Measurements from ENCODE around the gene IRAK2.
A peak's percentile ranks its signal among the peaks of the same experiment; 100 is the strongest.

IRAK2 gene

DNA sequence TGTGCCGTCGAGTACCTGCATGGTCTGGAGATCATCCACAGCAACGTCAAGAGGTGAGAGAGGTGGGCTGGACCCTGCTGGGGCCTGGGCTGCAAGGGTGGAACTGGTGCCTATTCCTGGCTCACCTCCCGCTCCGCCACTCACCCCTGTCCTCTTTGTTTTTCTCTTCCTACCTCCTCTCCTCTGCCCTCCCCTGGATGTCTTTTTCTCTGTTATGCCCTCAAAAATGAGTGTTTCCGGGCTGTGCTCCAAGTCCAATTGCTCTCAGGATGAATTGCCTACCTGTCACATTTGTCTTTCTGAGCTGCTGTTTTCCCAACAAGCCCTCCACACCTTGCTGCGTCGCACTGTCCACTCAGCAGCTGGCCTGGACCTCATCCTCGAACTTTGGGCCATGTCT lies 55.0 kb downstream of the IRAK2 start:
- Histone ChIP-seq H3K27me3 (replicated peaks) (no peaks in the 10 kb centered on the region), H3K4me3 (ENCODE audit: low read depth, low read length) (no peak overlapping the region), H3K27ac (no peak overlapping the region), H3K36me3 (replicated peaks) (peaks cover 11% of the 10 kb centered on the region)
- in situ Hi-C loops (cut with HindIII; ENCODE audit: low pct_ligation_motif_present, low sequenced_read_pairs): no loop called here
- TF ChIP-seq, protein P1, sequence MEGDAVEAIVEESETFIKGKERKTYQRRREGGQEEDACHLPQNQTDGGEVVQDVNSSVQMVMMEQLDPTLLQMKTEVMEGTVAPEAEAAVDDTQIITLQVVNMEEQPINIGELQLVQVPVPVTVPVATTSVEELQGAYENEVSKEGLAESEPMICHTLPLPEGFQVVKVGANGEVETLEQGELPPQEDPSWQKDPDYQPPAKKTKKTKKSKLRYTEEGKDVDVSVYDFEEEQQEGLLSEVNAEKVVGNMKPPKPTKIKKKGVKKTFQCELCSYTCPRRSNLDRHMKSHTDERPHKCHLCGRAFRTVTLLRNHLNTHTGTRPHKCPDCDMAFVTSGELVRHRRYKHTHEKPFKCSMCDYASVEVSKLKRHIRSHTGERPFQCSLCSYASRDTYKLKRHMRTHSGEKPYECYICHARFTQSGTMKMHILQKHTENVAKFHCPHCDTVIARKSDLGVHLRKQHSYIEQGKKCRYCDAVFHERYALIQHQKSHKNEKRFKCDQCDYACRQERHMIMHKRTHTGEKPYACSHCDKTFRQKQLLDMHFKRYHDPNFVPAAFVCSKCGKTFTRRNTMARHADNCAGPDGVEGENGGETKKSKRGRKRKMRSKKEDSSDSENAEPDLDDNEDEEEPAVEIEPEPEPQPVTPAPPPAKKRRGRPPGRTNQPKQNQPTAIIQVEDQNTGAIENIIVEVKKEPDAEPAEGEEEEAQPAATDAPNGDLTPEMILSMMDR (IDR thresholded peaks at IDR 0.05; ENCODE audit: low read depth, low read length, missing control alignments): no peak
- DNase-seq: no peak

DNA sequence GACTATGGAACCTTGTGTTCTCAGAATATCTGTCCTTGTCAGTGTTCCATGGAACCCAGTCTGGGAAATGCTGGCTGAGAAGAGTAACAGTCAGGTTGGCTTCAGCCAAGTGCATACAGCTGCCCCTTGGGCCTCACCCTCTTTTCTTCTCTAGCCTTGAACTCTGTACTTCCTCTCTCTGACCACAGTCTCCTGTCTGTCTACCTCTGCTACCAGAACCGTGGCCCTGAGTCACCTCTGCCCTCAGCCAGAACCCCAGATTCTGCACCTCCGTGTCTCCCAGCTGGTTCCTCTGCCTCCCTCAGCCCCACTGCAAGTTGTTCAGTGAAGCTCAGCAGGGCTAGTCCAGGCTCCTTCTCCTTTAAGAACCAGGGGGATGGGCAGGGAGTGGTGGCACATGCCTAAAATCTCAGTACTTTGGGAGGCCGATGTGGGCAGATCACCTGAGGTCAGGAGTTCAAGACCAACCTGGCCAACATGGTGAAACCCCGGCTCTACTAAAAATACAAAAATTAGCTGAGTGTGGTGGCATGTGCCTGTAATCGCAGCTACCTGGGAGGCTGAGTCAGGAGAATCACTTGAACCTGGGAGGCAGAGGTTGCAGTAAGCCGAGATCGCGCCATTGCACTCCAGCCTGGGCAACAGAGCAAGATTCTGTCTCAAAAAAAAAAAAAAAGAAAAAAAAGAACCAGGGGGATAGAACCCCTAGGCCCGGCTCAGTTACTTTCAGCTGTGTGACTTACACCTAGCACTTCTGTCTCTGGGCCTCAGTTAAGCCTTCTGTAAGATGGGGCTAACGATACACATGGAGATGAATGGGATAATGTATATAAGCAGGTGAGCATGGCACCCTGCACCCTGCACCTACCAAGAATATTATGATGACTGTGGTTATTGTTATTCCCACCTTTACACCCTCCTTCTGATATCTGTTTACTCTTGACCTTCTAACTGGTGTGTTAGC lies 59.2 kb downstream of the IRAK2 start:
- no peak for DNase-seq
- Histone ChIP-seq H3K27me3 (replicated peaks) (no peaks in the 10 kb centered on the region), H3K4me3 (ENCODE audit: low read depth, low read length) (no peak overlapping the region), H3K36me3 (replicated peaks) (no peaks in the 10 kb centered on the region), H3K27ac (no peak overlapping the region)
- in situ Hi-C loops (cut with HindIII; ENCODE audit: low pct_ligation_motif_present, low sequenced_read_pairs): no loop called here
- TF ChIP-seq, protein P1 (IDR thresholded peaks at IDR 0.05; ENCODE audit: low read depth, low read length, missing control alignments): no peak

DNA sequence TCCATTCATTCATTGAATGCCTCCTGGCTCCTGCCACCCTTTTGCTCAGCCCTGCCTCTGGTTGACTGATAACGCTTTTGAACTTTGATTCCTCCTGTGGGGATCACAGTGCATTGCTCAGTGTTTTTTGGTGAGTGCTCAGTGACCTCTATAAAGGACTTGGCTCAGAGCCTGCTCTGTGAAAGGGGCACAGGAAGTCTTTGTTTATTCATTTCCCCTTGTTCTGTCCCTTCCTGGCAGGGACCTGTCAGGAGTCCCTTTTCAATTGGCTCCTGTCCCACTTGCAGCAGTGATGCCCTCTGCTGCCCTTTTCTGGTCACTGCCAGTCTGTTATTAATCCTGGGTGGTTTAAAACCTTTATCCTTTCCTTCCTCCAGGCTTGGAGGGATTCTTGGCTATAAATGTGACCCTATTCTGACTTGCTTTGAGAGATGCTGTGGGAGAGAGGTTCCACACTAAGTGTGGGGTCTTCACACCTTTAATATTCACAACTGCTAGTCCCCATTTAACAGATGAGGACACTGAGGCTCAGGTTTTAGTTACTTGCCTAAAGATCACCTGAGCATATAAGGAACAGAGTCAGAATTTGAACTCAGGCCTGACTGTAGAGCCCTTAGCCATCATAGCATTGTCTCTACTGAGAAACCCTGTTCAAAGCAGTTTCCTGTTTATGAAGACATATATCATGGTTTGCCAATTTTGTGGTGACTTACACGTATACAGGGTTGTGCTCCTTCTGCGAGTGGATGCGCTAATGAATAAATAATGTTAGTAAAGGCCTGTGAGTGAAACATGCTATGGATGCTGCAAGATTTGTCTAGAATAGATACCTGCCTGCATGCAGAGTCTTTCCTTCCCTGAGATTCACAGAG lies 60.3 kb downstream of the IRAK2 start:
- Histone ChIP-seq H3K27me3 (replicated peaks) (no peaks in the 10 kb centered on the region), H3K27ac (no peak overlapping the region), H3K36me3 (replicated peaks) (no peaks in the 10 kb centered on the region), H3K4me3 (ENCODE audit: low read depth, low read length) (no peak overlapping the region)
- in situ Hi-C loops (cut with HindIII; ENCODE audit: low pct_ligation_motif_present, low sequenced_read_pairs): no loop called here
- DNase-seq: peak; percentile 59
- TF ChIP-seq, protein P1 (IDR thresholded peaks at IDR 0.05; ENCODE audit: low read depth, low read length, missing control alignments): peak; percentile 83

DNA sequence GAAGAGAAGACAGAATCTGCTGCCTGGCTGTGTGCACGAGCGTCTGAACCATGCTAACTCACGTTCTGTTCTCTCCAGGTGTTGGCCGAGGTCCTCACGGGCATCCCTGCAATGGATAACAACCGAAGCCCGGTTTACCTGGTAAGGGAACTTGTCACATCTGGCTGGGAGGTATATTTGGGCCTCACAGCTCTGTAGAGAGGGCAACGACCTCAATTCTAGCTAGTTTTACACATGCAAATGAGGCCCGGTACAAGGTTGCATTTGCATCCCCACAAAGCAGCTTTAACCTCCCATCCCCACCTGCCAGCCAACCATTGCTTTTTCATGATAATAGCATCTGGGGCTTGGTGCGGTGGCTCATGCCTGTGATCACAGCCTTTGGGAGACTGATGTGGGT lies 61.6 kb downstream of the IRAK2 start:
- Histone ChIP-seq H3K36me3 (replicated peaks) (no peaks in the 10 kb centered on the region), H3K27ac (no peak overlapping the region), H3K27me3 (replicated peaks) (no peaks in the 10 kb centered on the region), H3K4me3 (ENCODE audit: low read depth, low read length) (no peak overlapping the region)
- in situ Hi-C loops (cut with HindIII; ENCODE audit: low pct_ligation_motif_present, low sequenced_read_pairs): no loop called here
- DNase-seq: no peak
- TF ChIP-seq, protein P1 (IDR thresholded peaks at IDR 0.05; ENCODE audit: low read depth, low read length, missing control alignments): no peak

DNA sequence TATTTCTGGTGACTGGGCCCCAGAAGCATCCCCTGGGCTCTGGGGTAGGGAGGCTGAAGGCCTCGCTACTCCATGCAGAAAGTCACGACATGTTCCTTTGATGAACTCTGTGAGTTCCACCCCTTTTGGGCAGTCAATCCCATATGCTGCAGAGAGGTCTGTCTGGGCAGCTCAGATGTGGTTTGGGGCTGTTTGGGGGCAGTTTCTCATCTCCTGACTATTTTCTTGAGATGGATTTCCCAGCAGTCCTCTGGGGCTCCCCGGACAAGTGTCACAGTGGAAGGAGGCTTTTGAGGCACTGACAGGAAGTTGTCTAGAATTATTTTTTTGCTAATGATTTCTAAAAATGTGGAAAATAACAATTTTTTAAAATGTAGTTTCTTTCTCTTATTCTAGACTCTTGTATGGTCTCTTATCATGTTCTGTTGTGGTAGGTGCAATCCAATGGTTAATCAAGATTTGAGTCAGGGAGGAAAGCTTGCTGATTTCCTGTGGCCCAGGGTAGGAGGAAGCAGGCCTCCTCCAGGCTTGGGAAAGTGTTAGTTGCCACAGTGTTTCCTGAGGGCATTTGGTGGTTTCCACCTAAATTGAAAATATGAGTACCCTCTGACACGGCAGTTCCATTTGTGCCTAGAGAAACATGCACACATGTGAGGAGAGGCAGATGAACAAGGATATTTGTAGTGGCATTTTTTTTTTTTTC lies 63.7 kb downstream of the IRAK2 start:
- TF ChIP-seq, protein P1 (IDR thresholded peaks at IDR 0.05; ENCODE audit: low read depth, low read length, missing control alignments): no peak
- H3K4me3 ChIP-seq (ENCODE audit: low read depth, low read length): no peak overlapping the region
- H3K36me3 ChIP-seq (replicated peaks): no peaks in the 10 kb centered on the region
- in situ Hi-C loops (cut with HindIII; ENCODE audit: low pct_ligation_motif_present, low sequenced_read_pairs): no loop called here
- no peaks in the 10 kb centered on the region for H3K27me3 ChIP-seq (replicated peaks)
- peak; percentile 26 for DNase-seq
- H3K27ac ChIP-seq: no peak overlapping the region
